ENCODE measurements around the gene PLA2G4B. TPM values are rescaled to one million over a fixed set of nuclear protein-coding genes. Genes with fewer than 3 reads are reported as not detected.

The PLA2G4B gene
- total RNA-seq, 1 experiment from 2014 or later = 11.0 TPM

- ChIA-PET CTCF (interaction anchor here (0.9 to 1.0 kb wide), 2 partner anchors 43 to 45 kb away, joined by 3 to 4 read pairs; partner anchors contain the start of gene MAPKBP1), POLR2A (interaction anchor here (0.6 kb wide), 1 partner anchor 225 kb away, joined by 3 read pairs; no protein-coding TSS in a partner anchor)
- no peaks in the 10 kb centered on the region for H3K27me3 Mint-ChIP-seq (ENCODE audit: low read depth)
- no peak overlapping the region for H3K4me3 Mint-ChIP-seq
- DNase-seq (ENCODE audit: low spot score) = no peak
- no peak for ATAC-seq
- TF ChIP-seq PRRX2 (CRISPR knock-in tag; IDR thresholded peaks at IDR 0.05) (no peak), CBFB (CRISPR knock-in tag; IDR thresholded peaks at IDR 0.05; ENCODE audit: low read depth) (no peak), NFE2L1 (CRISPR knock-in tag; IDR thresholded peaks at IDR 0.05) (no peak)
- no peaks in the 10 kb centered on the region for H3K36me3 Mint-ChIP-seq
- no peaks in the 10 kb centered on the region for H3K4me1 Mint-ChIP-seq
- H3K9me3 Mint-ChIP-seq = no peaks in the 10 kb centered on the region
- H3K27ac Mint-ChIP-seq = no peak overlapping the region
These were observed 20.9 kb upstream of the PLA2G4B start for GRCh38 chr15:41817781-41818180.

- ChIA-PET POLR2A (no interaction called here), CTCF (interaction anchor here (1.0 to 1.4 kb wide), 2 partner anchors 45 to 85 kb away, joined by 3 to 4 read pairs; partner anchors contain the start of gene MAPKBP1)
- no peak for ATAC-seq
- H3K27ac Mint-ChIP-seq = no peak overlapping the region
- H3K4me1 Mint-ChIP-seq = no peaks in the 10 kb centered on the region
- H3K4me3 Mint-ChIP-seq = no peak overlapping the region
- no peak for DNase-seq (ENCODE audit: low spot score)
- TF ChIP-seq PREB (CRISPR knock-in tag; IDR thresholded peaks at IDR 0.05; ENCODE audit: borderline replicate concordance) = no peak
- TF ChIP-seq ATF2 (CRISPR knock-in tag; IDR thresholded peaks at IDR 0.05; ENCODE audit: borderline replicate concordance, low read depth) = no peak
- no peak for TF ChIP-seq E2F5 (CRISPR knock-in tag; IDR thresholded peaks at IDR 0.05)
- TF ChIP-seq NFYB (CRISPR knock-in tag; conservative IDR thresholded peaks at IDR 0.05; ENCODE audit: low read depth) = no peak
- TF ChIP-seq HMGA2 (CRISPR knock-in tag; IDR thresholded peaks at IDR 0.05) = no peak
- TF ChIP-seq OVOL2 (CRISPR knock-in tag; IDR thresholded peaks at IDR 0.05; ENCODE audit: borderline replicate concordance) = no peak
- TF ChIP-seq GRHL2 (CRISPR knock-in tag; IDR thresholded peaks at IDR 0.05; ENCODE audit: insufficient replicate concordance, severe bottlenecking) = no peak
- no peak for TF ChIP-seq ZNF138 (CRISPR knock-in tag; conservative IDR thresholded peaks at IDR 0.05)
- TF ChIP-seq SOX15 (CRISPR knock-in tag; IDR thresholded peaks at IDR 0.05) = no peak
- no peak for TF ChIP-seq ZSCAN18 (CRISPR knock-in tag; IDR thresholded peaks at IDR 0.05)
- TF ChIP-seq PRDM15 (CRISPR knock-in tag; IDR thresholded peaks at IDR 0.05) = no peak
- no peak for TF ChIP-seq E2F1 (CRISPR knock-in tag; IDR thresholded peaks at IDR 0.05)
- H3K36me3 Mint-ChIP-seq = no peaks in the 10 kb centered on the region
- no peaks in the 10 kb centered on the region for H3K9me3 Mint-ChIP-seq
- H3K27me3 Mint-ChIP-seq (ENCODE audit: low read depth) = no peaks in the 10 kb centered on the region
These were observed 19.1 kb upstream of the PLA2G4B start for GRCh38 chr15:41819455-41820050.
